CD8-positive, alpha-beta memory T cell (primary cell): ENCODE measurements around the gene ANKRD33. TPM values are rescaled to one million over a fixed set of nuclear protein-coding genes. Genes with fewer than 3 reads are reported as not detected.

Experiments used
- CTCF ChIA-PET: fragments of 350-600 bp; sonication (Branson Sonifier 250); formaldehyde crosslinking; loops from one replicate; lab custom pipeline; 2021; ENCODE audit warnings: antibody characterized with exemption; lab: Charles Lee
- POLR2A ChIA-PET: fragments of 350-600 bp; sonication (Branson Sonifier 250); formaldehyde crosslinking; loops from one replicate; lab custom pipeline; 2021; ENCODE audit warnings: antibody characterized with exemption; lab: Charles Lee
- DNase-seq, 5 donors: peaks; one replicate each; pipeline versions ENCODE4 v3.0.0 to v3.0.0-alpha.2; 2020 to 2022; ENCODE audit warnings: mixed read lengths in 1 of 5
- H3K27ac ChIP-seq: one replicate; pipeline ENCODE4 v1.7.0; 2013; ENCODE audit warnings: low read depth, mild to moderate bottlenecking, low read length, moderate library complexity
- H3K27me3 ChIP-seq: 2 replicates; pipeline ENCODE4 v1.7.0; 2013; ENCODE audit warnings: low read length, mild to moderate bottlenecking; ENCODE audit not compliant: insufficient read depth, poor library complexity, severe bottlenecking
- H3K36me3 ChIP-seq: 2 replicates; pipeline ENCODE4 v1.7.0; 2013; ENCODE audit warnings: mild to moderate bottlenecking, low read length, moderate library complexity; ENCODE audit not compliant: insufficient read depth
- H3K4me1 ChIP-seq: 2 replicates; pipeline ENCODE4 v1.7.0; 2013; ENCODE audit warnings: mild to moderate bottlenecking, low read length, moderate library complexity; ENCODE audit not compliant: insufficient read depth
- H3K4me3 ChIP-seq: 2 replicates; pipeline ENCODE4 v1.7.0; 2013; ENCODE audit warnings: mild to moderate bottlenecking, low read length
- H3K9me3 ChIP-seq: 2 replicates; pipeline ENCODE4 v1.7.0; 2013; ENCODE audit warnings: mild to moderate bottlenecking, low read length
- H3K27ac Mint-ChIP-seq, 8 donors: one replicate each; pipeline ENCODE4 v1.8.0; 2020 to 2021; ENCODE audit warnings: mixed read lengths in 8 of 8, mild to moderate bottlenecking in 6 of 8, inconsistent platforms in 3 of 8, moderate library complexity in 3 of 8
- H3K27me3 Mint-ChIP-seq, 2 donors: one replicate each; pipeline ENCODE4 v1.8.0; 2020 to 2021; ENCODE audit warnings: mixed read lengths in 2 of 2, mild to moderate bottlenecking in 1 of 2, moderate library complexity in 1 of 2
- H3K36me3 Mint-ChIP-seq, 3 donors: one replicate each; pipeline ENCODE4 v1.8.0; 2020 to 2021; ENCODE audit warnings: mixed read lengths in 3 of 3, inconsistent platforms in 1 of 3, mild to moderate bottlenecking in 1 of 3
- H3K4me1 Mint-ChIP-seq, 3 donors: one replicate each; pipeline ENCODE4 v1.8.0; 2020 to 2021; ENCODE audit warnings: mixed read lengths in 3 of 3, inconsistent platforms in 1 of 3, mild to moderate bottlenecking in 1 of 3
- H3K4me3 Mint-ChIP-seq, 7 donors: one replicate each; pipeline ENCODE4 v1.8.0; 2020 to 2021; ENCODE audit warnings: mixed read lengths in 7 of 7, mild to moderate bottlenecking in 6 of 7, moderate library complexity in 4 of 7, inconsistent platforms in 2 of 7
- H3K9me3 Mint-ChIP-seq, 5 donors: one replicate each; pipeline ENCODE4 v1.8.0; 2020 to 2022; ENCODE audit warnings: mixed read lengths in 5 of 5, mild to moderate bottlenecking in 3 of 5, moderate library complexity in 2 of 5, inconsistent platforms in 1 of 5
- polyA plus RNA-seq: library from polyadenylated mRNA; unstranded; fragments of 300-500 nt; fragmentation: Illumina TruSeq; gene quantifications from one replicate; pipeline ENCODE4 v1.2.3, GENCODE V29; 2021
- total RNA-seq, 2 experiments: library from RNA; stranded (reverse); gene quantifications; one replicate each; pipeline ENCODE4 v1.2.3, GENCODE V29; 2021

Gene ANKRD33
- total and polyA plus RNA-seq, 3 experiments from 2014 or later: not detected

DNA sequence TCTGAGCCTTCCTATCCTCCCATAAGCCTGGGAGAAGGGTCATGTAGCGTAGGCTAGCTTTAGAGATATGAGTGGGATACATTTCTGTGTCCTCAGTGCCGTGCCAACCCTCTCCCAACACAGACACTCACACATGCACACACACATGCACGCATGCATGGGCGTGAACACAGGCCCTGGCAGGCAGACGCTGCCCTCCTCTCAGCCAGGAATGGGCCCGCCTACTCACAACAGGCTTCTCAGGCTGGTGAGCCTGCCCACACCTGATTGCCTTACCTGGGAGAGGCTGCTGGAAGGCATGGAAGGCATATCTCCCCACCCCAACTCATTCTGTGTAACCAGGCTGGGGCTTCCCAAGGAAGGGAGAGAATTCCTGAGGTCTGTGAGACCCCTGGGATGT lies 50.8 kb downstream of the ANKRD33 start:
- ChIA-PET POLR2A (no interaction called here), CTCF (interaction anchor here (2.6 kb wide), 1 partner anchor 15 kb away, joined by 8 read pairs; no protein-coding TSS in a partner anchor)

DNA sequence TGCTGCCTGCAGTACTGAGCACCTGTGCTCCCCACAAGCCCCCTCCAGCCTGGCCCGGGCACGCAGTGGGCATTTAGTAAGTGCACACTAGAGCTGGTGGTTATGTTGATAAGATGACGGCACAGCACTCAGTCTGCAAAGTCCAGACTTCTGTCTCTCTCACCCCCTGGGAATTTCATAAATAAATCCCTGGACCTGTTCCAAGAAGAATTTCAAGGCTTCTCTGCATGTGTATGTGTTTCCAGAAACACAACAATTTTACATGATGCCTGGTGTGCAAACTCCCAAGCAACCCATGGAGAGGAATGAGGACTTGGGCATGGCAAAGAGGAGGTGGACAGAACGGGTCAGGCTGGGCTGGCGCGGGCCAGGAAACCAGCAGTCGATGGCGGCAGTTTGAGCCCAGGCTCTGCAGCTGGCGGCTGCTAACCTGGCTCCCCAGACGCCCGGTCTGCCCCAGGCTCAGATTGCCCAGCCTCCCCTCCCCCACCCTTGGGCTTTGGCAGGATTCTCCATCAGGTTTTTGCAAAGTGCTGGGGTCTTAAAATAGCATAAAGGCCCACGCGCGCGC lies 53.2 kb downstream of the ANKRD33 start:
- no peaks in the 10 kb centered on the region for H3K4me1 ChIP-seq
- H3K36me3 ChIP-seq: no peaks in the 10 kb centered on the region
- Mint-ChIP-seq H3K4me1 (no peaks in the 10 kb centered on the region), H3K4me3 (no peak overlapping the region), H3K27ac (no peak overlapping the region), H3K36me3 (peaks cover 0 to 14% (median 5%) of the 10 kb centered on the region in 3 donors), H3K9me3 (peaks cover 8 to 16% (median 13%) of the 10 kb centered on the region in 5 donors), H3K27me3 (peaks cover 7 to 38% of the 10 kb centered on the region in 2 donors)
- no peak for DNase-seq
- no peak overlapping the region for H3K4me3 ChIP-seq
- CTCF ChIA-PET: no interaction called here
- no peaks in the 10 kb centered on the region for H3K27me3 ChIP-seq
- H3K27ac ChIP-seq: no peak overlapping the region
- no peaks in the 10 kb centered on the region for H3K9me3 ChIP-seq
- POLR2A ChIA-PET: no interaction called here

More for the DNA sequence above, 50.8 kb downstream of the ANKRD33 start:
- peaks cover 1 to 31% of the 10 kb centered on the region in 2 donors for H3K27me3 Mint-ChIP-seq
- no peaks in the 10 kb centered on the region for H3K4me1 Mint-ChIP-seq
- H3K9me3 ChIP-seq: no peaks in the 10 kb centered on the region
- H3K27ac ChIP-seq: no peak overlapping the region
- no peaks in the 10 kb centered on the region for H3K4me1 ChIP-seq
- DNase-seq: no peak
- peaks cover 0 to 5% (median 0%) of the 10 kb centered on the region in 3 donors for H3K36me3 Mint-ChIP-seq
- H3K4me3 Mint-ChIP-seq: no peak overlapping the region
- no peaks in the 10 kb centered on the region for H3K27me3 ChIP-seq
- H3K36me3 ChIP-seq: no peaks in the 10 kb centered on the region
- H3K4me3 ChIP-seq: no peak overlapping the region
- no peak overlapping the region for H3K27ac Mint-ChIP-seq
- peaks cover 0 to 2% (median 0%) of the 10 kb centered on the region in 5 donors for H3K9me3 Mint-ChIP-seq

Other genes starting within 250 kb of the ANKRD33 start
- under 1 TPM; 0.42 to 0.70 TPM for gene FIGNL2, start 39.4 kb upstream of the ANKRD33 start, total RNA-seq
- gene FIGNL2, start 39.4 kb upstream of the ANKRD33 start, polyA plus RNA-seq: 0.12 TPM
- gene ACVRL1, start 19.4 kb downstream of the ANKRD33 start, total RNA-seq: under 1 TPM in 1 of 2 experiments, not detected in 1; 0.07 TPM
- not detected for gene ACVRL1, start 19.4 kb downstream of the ANKRD33 start, polyA plus RNA-seq
- gene ACVR1B, start 63.6 kb downstream of the ANKRD33 start, total RNA-seq: 1 to 10 TPM; 7.8 to 8.7 TPM
- gene ACVR1B, start 63.6 kb downstream of the ANKRD33 start, polyA plus RNA-seq: 1.3 TPM
- 1 to 10 TPM; 7.3 to 8.4 TPM for gene TAMALIN, start 118.8 kb downstream of the ANKRD33 start, total RNA-seq
- gene TAMALIN, start 118.8 kb downstream of the ANKRD33 start, polyA plus RNA-seq: 1.4 TPM
- gene NR4A1, start 163.3 kb downstream of the ANKRD33 start, total RNA-seq: 10 to 100 TPM; 20.4 to 23.4 TPM
- gene NR4A1, start 163.3 kb downstream of the ANKRD33 start, polyA plus RNA-seq: 0.84 TPM
- gene ATG101, start 181.9 kb downstream of the ANKRD33 start, total RNA-seq: 10 to 100 TPM; 49.7 to 56.2 TPM
- gene ATG101, start 181.9 kb downstream of the ANKRD33 start, polyA plus RNA-seq: 25.5 TPM
- gene SMIM41, start 191.6 kb downstream of the ANKRD33 start, total RNA-seq: not detected
- gene SMIM41, start 191.6 kb downstream of the ANKRD33 start, polyA plus RNA-seq: not detected